Skeletal muscle satellite cell (primary cell): ENCODE results near the gene AGPAT2.

Experiments
- H3K27me3 ChIP-seq: 2 replicates; pipeline ENCODE4 v1.7.0; 2013; ENCODE audit warnings: low read length; ENCODE audit not compliant: control insufficient read depth, insufficient read depth
- H3K36me3 ChIP-seq: 2 replicates; pipeline ENCODE4 v1.7.0; 2013; ENCODE audit warnings: mild to moderate bottlenecking, control low read depth, low read length; ENCODE audit not compliant: insufficient read depth
- H3K4me1 ChIP-seq: 2 replicates; pipeline ENCODE4 v1.7.0; 2013; ENCODE audit warnings: low read length; ENCODE audit not compliant: control insufficient read depth, insufficient read depth
- H3K4me2 ChIP-seq: 2 replicates; pipeline ENCODE4 v1.7.0; 2013; ENCODE audit warnings: mild to moderate bottlenecking, low read length
- H3K4me3 ChIP-seq: 2 replicates; pipeline ENCODE4 v1.7.0; 2013; ENCODE audit warnings: low read length
- H3K9ac ChIP-seq: 2 replicates; pipeline ENCODE4 v1.7.0; 2013; ENCODE audit warnings: mild to moderate bottlenecking, low read depth, low read length, moderate library complexity
- H3K9me3 ChIP-seq: replicated peaks from 2 replicates; pipeline ENCODE4 v1.7.0; 2013; ENCODE audit warnings: mild to moderate bottlenecking, control low read depth, low read length

AGPAT2 gene

GRCh38 chr9:136682710-136683109 is 4.5 kb downstream of the AGPAT2 start:
- no peak overlapping the region for H3K4me3 ChIP-seq
- H3K4me1 ChIP-seq: peaks cover 14% of the 10 kb centered on the region
- H3K36me3 ChIP-seq: no peaks in the 10 kb centered on the region
- no peak overlapping the region for H3K4me2 ChIP-seq
- no peaks in the 10 kb centered on the region for H3K9me3 ChIP-seq
- no peak overlapping the region for H3K9ac ChIP-seq
- no peaks in the 10 kb centered on the region for H3K27me3 ChIP-seq

DNA sequence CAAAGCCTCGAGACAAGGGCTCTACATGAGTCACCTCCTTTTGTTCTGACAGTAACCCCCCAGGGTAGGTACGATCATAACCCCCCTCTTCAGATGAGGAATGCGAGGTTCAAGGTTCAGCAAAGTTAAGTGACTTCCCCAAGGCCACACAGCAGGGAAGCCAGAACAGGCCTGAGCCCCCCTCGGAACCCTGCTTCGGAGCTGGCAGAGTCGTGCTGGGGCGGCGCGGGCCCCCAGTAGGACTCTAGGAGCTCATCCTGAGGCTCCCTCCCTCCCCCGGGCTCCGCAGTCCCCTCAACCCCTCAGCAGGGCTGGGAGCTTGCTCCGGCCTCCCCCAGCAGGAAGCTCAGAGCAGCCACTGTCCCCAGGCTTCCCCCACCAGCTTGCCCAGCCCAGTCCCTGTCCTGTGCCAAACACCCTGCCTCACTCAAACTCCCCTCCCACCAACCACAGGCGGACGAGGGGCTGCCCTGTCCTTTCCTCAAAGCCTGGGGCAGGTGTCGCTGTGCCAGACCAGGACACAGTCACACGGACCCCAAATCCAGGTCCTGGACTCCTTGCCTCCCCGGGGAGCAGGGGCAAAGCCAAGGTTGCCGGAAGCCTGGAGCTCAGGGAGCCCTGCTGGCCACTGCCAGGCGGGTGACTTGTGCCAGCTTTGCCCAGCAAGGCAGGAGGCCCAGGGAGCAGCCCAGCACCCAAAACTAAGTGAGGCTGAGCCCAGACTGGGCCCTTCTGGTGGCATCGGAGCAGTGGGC is 5.1 kb downstream of the AGPAT2 start:
- H3K27me3 ChIP-seq: no peaks in the 10 kb centered on the region
- no peak overlapping the region for H3K9ac ChIP-seq
- no peaks in the 10 kb centered on the region for H3K36me3 ChIP-seq
- H3K9me3 ChIP-seq: no peaks in the 10 kb centered on the region
- H3K4me1 ChIP-seq: peaks cover 14% of the 10 kb centered on the region
- H3K4me2 ChIP-seq: no peak overlapping the region
- H3K4me3 ChIP-seq: no peak overlapping the region

- Histone ChIP-seq H3K36me3 (no peaks in the 10 kb centered on the region), H3K27me3 (no peaks in the 10 kb centered on the region), H3K4me2 (no peak overlapping the region), H3K9ac (no peak overlapping the region), H3K9me3 (no peaks in the 10 kb centered on the region), H3K4me1 (peaks cover 11% of the 10 kb centered on the region), H3K4me3 (no peak overlapping the region)
Measured at GRCh38 chr9:136681029-136681428, 6.2 kb downstream of the AGPAT2 start.

- H3K4me1 ChIP-seq: no peaks in the 10 kb centered on the region
- H3K36me3 ChIP-seq: peaks cover under 1% of the 10 kb centered on the region
- no peak overlapping the region for H3K4me3 ChIP-seq
- no peak overlapping the region for H3K4me2 ChIP-seq
- no peaks in the 10 kb centered on the region for H3K27me3 ChIP-seq
- H3K9me3 ChIP-seq: no peaks in the 10 kb centered on the region
- H3K9ac ChIP-seq: no peak overlapping the region
Measured at GRCh38 chr9:136679431-136679941, 7.8 kb downstream of the AGPAT2 start.

- no peak overlapping the region for H3K4me3 ChIP-seq
- no peak overlapping the region for H3K9ac ChIP-seq
- no peaks in the 10 kb centered on the region for H3K27me3 ChIP-seq
- H3K4me1 ChIP-seq: no peaks in the 10 kb centered on the region
- H3K36me3 ChIP-seq: peaks cover 2% of the 10 kb centered on the region
- no peaks in the 10 kb centered on the region for H3K9me3 ChIP-seq
- H3K4me2 ChIP-seq: no peak overlapping the region
Measured at GRCh38 chr9:136678624-136679023, 8.6 kb downstream of the AGPAT2 start.

DNA sequence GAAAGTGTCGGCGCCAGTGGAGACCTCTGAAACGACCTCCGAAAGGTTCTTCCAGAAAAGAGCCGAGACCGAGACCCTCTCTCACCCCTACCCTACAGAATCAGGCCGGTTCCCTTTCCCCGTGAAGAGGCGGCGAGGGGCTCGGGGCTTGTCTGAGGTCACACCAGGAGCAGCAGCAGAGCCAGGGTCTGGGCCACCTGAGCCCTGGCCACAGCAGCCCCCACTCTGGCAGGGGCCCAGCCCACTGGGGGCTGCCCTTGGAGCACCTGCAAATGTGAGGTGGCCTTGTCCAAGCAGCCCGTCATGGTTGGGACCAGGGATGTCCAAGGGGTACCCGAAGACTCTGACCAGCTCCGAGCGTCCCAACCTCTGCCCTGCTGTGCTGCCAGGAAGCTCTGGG is 9.2 kb downstream of the AGPAT2 start:
- no peaks in the 10 kb centered on the region for H3K9me3 ChIP-seq
- no peak overlapping the region for H3K9ac ChIP-seq
- H3K4me3 ChIP-seq: no peak overlapping the region
- H3K36me3 ChIP-seq: peaks cover 2% of the 10 kb centered on the region
- H3K4me1 ChIP-seq: no peaks in the 10 kb centered on the region
- no peak overlapping the region for H3K4me2 ChIP-seq
- no peaks in the 10 kb centered on the region for H3K27me3 ChIP-seq

- Histone ChIP-seq H3K4me3 (no peak overlapping the region), H3K4me1 (no peaks in the 10 kb centered on the region), H3K4me2 (no peak overlapping the region), H3K27me3 (no peaks in the 10 kb centered on the region), H3K9me3 (no peaks in the 10 kb centered on the region), H3K9ac (no peak overlapping the region), H3K36me3 (peaks cover 2% of the 10 kb centered on the region)
Measured at GRCh38 chr9:136676920-136677686, 10.2 kb downstream of the AGPAT2 start.

- Histone ChIP-seq H3K27me3 (no peaks in the 10 kb centered on the region), H3K36me3 (peaks cover 2% of the 10 kb centered on the region), H3K9me3 (no peaks in the 10 kb centered on the region), H3K4me3 (no peak overlapping the region), H3K4me1 (no peaks in the 10 kb centered on the region), H3K4me2 (no peak overlapping the region), H3K9ac (no peak overlapping the region)
Measured at GRCh38 chr9:136676297-136676794, 10.9 kb downstream of the AGPAT2 start.

DNA sequence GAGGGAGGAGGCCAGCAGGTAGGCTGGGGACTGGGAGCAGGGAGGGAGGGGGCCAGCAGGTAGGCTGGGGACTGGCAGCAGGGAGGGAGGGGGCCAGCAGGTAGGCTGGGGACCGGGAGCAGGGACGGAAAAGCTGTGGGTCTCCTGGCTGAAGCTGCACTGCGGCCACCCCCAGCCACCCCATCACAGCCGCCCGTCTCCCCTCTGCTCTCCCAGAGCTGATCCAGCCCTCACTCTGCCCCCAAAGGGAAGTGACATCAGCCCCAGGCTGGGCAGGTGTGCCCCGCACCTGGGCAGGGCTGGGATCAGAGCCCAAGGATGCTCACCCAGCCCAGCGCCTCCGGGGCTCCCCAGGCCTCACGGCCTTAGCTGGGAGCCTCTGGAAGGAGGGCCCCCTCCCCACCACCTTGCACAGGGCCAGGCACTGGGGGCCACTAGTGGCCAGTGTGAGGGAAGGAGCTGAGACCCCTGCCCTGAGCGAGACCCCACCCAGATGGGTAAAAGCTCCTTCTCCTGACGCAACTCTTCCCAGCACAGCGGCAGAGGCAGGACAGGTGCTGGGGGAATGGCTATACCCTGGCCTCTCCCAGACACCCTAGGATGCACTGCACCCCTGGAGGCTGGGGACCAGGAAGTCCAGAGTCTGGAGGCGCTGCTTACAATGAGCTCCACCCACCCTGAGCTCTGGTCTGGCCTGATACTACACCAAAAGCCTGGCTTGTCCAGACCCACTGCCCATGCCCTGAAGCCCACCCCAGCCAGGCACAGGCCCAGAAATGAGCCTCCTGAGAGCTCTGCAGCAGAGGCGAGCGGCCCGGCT is 11.6 kb downstream of the AGPAT2 start:
- no peaks in the 10 kb centered on the region for H3K4me1 ChIP-seq
- H3K27me3 ChIP-seq: no peaks in the 10 kb centered on the region
- H3K4me3 ChIP-seq: no peak overlapping the region
- H3K4me2 ChIP-seq: no peak overlapping the region
- peaks cover 2% of the 10 kb centered on the region for H3K36me3 ChIP-seq
- no peak overlapping the region for H3K9ac ChIP-seq
- H3K9me3 ChIP-seq: no peaks in the 10 kb centered on the region

DNA sequence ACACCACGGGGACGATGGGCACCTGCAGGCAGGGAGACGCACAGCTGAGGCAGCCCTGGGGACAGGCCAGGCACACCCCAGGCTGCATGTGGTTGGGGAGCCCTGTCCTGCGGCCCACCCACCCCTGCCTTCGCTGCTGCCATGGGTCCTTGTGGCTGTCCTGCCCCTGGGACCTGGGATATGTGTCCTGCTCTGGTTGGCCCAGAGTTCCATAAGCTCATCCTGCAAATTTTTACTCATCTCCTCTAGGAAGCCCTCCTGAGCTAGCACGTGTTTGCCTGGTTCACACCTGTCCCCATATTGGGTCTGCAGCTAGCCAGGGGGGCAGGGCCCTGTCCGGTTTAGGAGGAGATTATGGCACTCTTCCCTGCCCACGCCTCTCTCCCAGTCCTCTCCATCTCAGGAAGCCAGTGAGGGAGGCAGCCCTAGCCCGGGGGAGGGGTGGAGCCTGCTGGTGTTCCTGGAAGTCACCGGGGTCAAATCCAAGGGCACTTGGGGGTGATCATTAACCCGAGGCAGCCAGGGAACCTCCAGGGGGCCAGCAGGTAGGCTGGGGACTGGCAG is 12.4 kb downstream of the AGPAT2 start:
- Histone ChIP-seq H3K36me3 (peaks cover 2% of the 10 kb centered on the region), H3K9me3 (no peaks in the 10 kb centered on the region), H3K4me2 (no peak overlapping the region), H3K4me1 (no peaks in the 10 kb centered on the region), H3K27me3 (peaks cover 5% of the 10 kb centered on the region), H3K4me3 (no peak overlapping the region), H3K9ac (no peak overlapping the region)
